Testis (tissue), 2 donors: Measurements from ENCODE around the gene RSBN1.

ENCODE experiments used
- POLR2A ChIP-seq: fragments of 450-650 bp; IDR thresholded peaks from one replicate; pipeline ENCODE4 v1.6.1; 2017; ENCODE audit warnings: antibody characterized with exemption, mild to moderate bottlenecking, moderate library complexity
- TF ChIP-seq, protein P1 (sequence below), 3 experiments: fragments of 450-650 bp in 2 of 3; fragments of 200-600 bp in 1 of 3; sonication (generic) in 1 of 3; IDR thresholded peaks; one replicate each; pipeline ENCODE4 v1.5.1; 2016 to 2019; ENCODE audit warnings: antibody characterized with exemption in 3 of 3, mild to moderate bottlenecking in 2 of 3, moderate library complexity in 1 of 3

DNA sequence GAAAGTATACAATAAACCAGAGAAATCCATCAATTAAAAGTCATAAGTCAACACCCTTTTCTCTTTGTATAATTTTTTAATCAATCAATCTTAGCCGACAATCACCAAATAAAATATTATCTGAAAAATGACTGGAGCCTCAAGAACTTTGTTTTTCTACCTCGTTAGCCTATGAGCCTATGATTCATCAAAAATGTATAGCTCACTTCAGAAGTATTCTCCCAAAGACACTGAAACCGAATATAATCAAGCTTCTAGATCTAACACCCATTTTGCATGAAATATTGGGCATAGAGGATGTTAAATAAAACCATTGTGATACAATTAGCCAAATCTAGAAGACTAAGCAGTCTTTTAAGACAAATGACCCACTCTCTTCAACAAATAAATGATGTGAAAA is 17.8 kb upstream of the RSBN1 start:
- no peak for TF ChIP-seq POLR2A
- TF ChIP-seq, protein P1, sequence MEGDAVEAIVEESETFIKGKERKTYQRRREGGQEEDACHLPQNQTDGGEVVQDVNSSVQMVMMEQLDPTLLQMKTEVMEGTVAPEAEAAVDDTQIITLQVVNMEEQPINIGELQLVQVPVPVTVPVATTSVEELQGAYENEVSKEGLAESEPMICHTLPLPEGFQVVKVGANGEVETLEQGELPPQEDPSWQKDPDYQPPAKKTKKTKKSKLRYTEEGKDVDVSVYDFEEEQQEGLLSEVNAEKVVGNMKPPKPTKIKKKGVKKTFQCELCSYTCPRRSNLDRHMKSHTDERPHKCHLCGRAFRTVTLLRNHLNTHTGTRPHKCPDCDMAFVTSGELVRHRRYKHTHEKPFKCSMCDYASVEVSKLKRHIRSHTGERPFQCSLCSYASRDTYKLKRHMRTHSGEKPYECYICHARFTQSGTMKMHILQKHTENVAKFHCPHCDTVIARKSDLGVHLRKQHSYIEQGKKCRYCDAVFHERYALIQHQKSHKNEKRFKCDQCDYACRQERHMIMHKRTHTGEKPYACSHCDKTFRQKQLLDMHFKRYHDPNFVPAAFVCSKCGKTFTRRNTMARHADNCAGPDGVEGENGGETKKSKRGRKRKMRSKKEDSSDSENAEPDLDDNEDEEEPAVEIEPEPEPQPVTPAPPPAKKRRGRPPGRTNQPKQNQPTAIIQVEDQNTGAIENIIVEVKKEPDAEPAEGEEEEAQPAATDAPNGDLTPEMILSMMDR (IDR thresholded peaks at IDR 0.05): no peak
